ENCODE data around the gene HOXB7.

GRCh38 chr17:48600244-48601098 is 10.3 kb downstream of the HOXB7 start:
- TF ChIP-seq EP300 (IDR thresholded peaks at IDR 0.05) (no peak), CTCF (IDR thresholded peaks at IDR 0.05) (no peak)
